ENCODE measurements around the gene HYAL2.
A peak's percentile ranks its signal among the peaks of the same experiment; 100 is the strongest.

The HYAL2 gene

DNA sequence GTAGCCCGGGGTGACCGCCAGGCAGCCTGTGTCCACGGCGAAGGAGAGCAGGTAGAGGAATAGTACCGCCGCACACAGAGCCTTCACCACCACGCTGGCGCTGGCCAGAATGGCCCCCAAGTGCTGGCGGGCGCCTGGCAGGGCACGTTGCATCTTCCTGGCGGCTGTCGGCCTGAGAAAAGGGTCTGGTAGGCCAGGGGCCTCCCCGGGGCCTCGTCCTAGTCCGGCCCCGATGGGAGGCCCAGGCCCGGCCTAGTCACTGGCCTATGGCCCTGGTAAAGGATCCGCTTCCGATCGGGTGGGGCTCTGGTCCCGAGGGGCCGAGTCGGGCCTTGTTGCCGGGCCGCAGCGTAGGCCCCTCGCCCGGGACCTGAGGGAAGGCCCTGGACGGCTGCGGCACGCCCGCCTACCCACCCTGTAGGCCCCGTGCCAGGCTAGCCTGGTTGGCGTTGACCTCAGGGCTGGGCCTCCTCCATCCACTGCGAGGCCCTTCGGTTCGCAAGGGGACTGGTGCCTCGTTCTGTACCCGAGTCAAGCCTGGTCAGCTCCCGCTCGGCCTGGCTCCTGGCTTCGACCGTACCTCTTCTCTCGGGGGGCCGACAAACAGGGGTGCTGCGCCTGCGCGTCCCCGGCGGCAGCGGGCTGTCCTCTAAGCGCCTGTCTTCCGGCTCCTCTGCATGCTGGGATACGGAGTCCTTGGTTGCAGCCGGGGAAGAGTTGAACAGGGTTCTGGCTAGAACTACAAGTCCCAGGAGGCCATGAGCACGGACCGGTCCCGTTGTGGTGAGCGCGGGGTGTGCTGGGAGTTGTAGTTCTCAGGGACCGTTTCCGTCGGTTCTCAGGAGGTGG lies 36.6 kb upstream of the HYAL2 start, which contains the start of gene TMEM115:
Gene TMEM115 (minus strand): TSS at position 611 of the 849 bp plus-strand sequence. CDS start 458 bp downstream, at position 153.
- no peaks in the 10 kb centered on the region for H3K27me3 ChIP-seq (ENCODE audit: control insufficient read depth in 5 of 5, insufficient read depth in 4 of 5, low read length in 5 of 5)

DNA sequence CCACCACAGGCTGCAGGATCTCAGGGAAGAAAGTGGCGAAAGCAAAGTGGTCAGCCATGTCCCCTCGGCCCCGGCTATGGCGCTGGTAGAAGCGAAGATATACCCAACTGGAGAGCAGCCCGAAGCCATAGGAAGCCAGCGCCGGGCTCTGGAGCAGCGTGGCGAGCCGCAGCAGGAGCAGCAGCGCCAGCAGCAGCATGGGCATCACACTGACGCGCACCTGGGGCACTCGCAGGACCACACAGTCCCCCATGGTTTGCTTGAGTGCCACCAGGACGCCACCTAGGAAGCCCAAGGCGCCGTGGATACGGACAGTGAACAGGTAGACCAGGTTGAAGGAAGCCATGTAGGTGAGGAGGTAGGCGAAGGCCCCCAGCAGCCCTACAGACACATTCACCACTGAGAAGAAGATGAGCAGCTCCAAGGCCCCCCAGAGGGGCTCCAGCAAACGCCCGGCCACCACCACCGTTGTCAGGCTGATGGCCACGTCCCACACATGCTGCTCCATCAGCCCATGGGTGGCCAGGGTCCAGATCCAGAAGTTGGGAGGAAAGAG lies 35.9 kb upstream of the HYAL2 start:
- no peaks in the 10 kb centered on the region for H3K27me3 ChIP-seq (ENCODE audit: control insufficient read depth in 5 of 5, insufficient read depth in 4 of 5, low read length in 5 of 5)
- peak overlapping the region; percentile 68 to 89 (median 81) for H3K4me3 ChIP-seq (ENCODE audit: low read depth in 1 of 5, low read length in 5 of 5)

More for the DNA sequence above, 36.6 kb upstream of the HYAL2 start, which contains the start of gene TMEM115:
- no peaks in the 10 kb centered on the region for H3K9me3 ChIP-seq (ENCODE audit: control insufficient read depth in 5 of 5, low read length in 5 of 5)
- H3K4me3 ChIP-seq (ENCODE audit: low read depth in 1 of 5, low read length in 5 of 5): peak within 1 kb of the TSS; percentile 58 to 89 (median 81)
- peak within 1 kb of the TSS; percentile 90 for H3K27ac ChIP-seq (ENCODE audit: low read depth, low read length)
- H3K4me1 ChIP-seq (ENCODE audit: control insufficient read depth in 5 of 5, insufficient read depth in 5 of 5, low read length in 5 of 5): peaks cover 26 to 44% (median 42%) of the 10 kb centered on the region in 5 donors
- peaks cover 0 to 33% (median 26%) of the 10 kb centered on the region in 5 donors for H3K36me3 ChIP-seq (ENCODE audit: control insufficient read depth in 5 of 5, insufficient read depth in 5 of 5, low read length in 5 of 5)
- H3K9ac ChIP-seq (ENCODE audit: low read length in 5 of 5): peak within 1 kb of the TSS; percentile 80 to 100 (median 97)

DNA sequence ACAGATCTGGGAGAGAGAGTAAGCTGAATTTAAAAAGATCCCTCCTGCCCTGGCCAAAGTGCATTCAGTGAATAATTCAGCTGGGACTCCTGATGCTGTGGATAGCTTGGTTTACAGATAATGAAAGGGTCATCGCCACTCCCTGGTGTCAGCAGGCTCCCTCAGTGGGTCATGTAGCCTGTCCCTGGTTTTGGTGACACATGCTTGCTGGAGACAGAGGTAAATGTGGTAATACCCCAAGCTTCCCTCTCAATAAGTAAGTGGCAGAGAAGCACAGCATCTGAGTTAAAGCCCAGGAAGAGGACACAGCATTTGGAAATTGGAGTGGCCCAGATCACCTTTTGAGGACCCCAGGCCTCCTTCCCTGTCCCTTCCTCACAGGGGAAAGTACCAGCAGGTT lies 34.9 kb upstream of the HYAL2 start:
- H3K36me3 ChIP-seq (ENCODE audit: control insufficient read depth in 5 of 5, insufficient read depth in 5 of 5, low read length in 5 of 5): peaks cover 0 to 47% (median 41%) of the 10 kb centered on the region in 5 donors
- peak overlapping the region; percentile 68 to 89 (median 81) for H3K4me3 ChIP-seq (ENCODE audit: low read depth in 1 of 5, low read length in 5 of 5)
- peak overlapping the region; percentile 80 to 100 (median 97) for H3K9ac ChIP-seq (ENCODE audit: low read length in 5 of 5)
- peak overlapping the region; percentile 90 for H3K27ac ChIP-seq (ENCODE audit: low read depth, low read length)
- H3K9me3 ChIP-seq (ENCODE audit: control insufficient read depth in 5 of 5, low read length in 5 of 5): no peaks in the 10 kb centered on the region
- no peaks in the 10 kb centered on the region for H3K27me3 ChIP-seq (ENCODE audit: control insufficient read depth in 5 of 5, insufficient read depth in 4 of 5, low read length in 5 of 5)
- H3K4me1 ChIP-seq (ENCODE audit: control insufficient read depth in 5 of 5, insufficient read depth in 5 of 5, low read length in 5 of 5): peaks cover 26 to 49% (median 42%) of the 10 kb centered on the region in 5 donors

More for the DNA sequence above, 35.9 kb upstream of the HYAL2 start:
- Histone ChIP-seq H3K9ac (ENCODE audit: low read length in 5 of 5) (peak overlapping the region; percentile 80 to 100 (median 97)), H3K36me3 (ENCODE audit: control insufficient read depth in 5 of 5, insufficient read depth in 5 of 5, low read length in 5 of 5) (peaks cover 0 to 40% (median 33%) of the 10 kb centered on the region in 5 donors), H3K9me3 (ENCODE audit: control insufficient read depth in 5 of 5, low read length in 5 of 5) (no peaks in the 10 kb centered on the region), H3K4me1 (ENCODE audit: control insufficient read depth in 5 of 5, insufficient read depth in 5 of 5, low read length in 5 of 5) (peaks cover 26 to 45% (median 42%) of the 10 kb centered on the region in 5 donors), H3K27ac (ENCODE audit: low read depth, low read length) (peak overlapping the region; percentile 90)

DNA sequence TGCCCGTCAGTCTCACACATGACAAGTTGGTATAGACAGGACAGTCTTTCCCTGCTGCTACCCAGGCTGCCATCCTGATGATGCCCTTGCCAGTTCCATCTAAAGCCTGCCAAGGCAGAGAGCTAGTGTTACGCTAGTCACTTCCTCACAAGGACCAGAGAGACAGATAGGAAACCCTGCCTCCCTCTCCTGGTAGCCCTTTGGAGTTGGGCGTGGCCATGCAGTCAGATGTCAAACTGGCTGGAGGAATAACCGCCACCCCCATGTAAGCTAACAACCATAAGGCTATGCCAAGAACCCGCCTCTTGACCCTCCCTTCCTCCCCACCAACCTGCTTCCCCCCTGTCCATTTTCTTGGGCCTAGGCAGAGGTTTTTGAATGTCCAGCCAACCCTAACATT lies 34.0 kb upstream of the HYAL2 start:
- Histone ChIP-seq H3K27me3 (ENCODE audit: control insufficient read depth in 5 of 5, insufficient read depth in 4 of 5, low read length in 5 of 5) (no peaks in the 10 kb centered on the region), H3K4me1 (ENCODE audit: control insufficient read depth in 5 of 5, insufficient read depth in 5 of 5, low read length in 5 of 5) (peaks cover 26 to 55% (median 46%) of the 10 kb centered on the region in 5 donors), H3K27ac (ENCODE audit: low read depth, low read length) (peak overlapping the region; percentile 35), H3K36me3 (ENCODE audit: control insufficient read depth in 5 of 5, insufficient read depth in 5 of 5, low read length in 5 of 5) (peaks cover 0 to 47% (median 41%) of the 10 kb centered on the region in 5 donors), H3K4me3 (ENCODE audit: low read depth in 1 of 5, low read length in 5 of 5) (peak overlapping the region; percentile 37 to 83 (median 68)), H3K9ac (ENCODE audit: low read length in 5 of 5) (peak overlapping the region; percentile 43 to 100 (median 65)), H3K9me3 (ENCODE audit: control insufficient read depth in 5 of 5, low read length in 5 of 5) (no peaks in the 10 kb centered on the region)

DNA sequence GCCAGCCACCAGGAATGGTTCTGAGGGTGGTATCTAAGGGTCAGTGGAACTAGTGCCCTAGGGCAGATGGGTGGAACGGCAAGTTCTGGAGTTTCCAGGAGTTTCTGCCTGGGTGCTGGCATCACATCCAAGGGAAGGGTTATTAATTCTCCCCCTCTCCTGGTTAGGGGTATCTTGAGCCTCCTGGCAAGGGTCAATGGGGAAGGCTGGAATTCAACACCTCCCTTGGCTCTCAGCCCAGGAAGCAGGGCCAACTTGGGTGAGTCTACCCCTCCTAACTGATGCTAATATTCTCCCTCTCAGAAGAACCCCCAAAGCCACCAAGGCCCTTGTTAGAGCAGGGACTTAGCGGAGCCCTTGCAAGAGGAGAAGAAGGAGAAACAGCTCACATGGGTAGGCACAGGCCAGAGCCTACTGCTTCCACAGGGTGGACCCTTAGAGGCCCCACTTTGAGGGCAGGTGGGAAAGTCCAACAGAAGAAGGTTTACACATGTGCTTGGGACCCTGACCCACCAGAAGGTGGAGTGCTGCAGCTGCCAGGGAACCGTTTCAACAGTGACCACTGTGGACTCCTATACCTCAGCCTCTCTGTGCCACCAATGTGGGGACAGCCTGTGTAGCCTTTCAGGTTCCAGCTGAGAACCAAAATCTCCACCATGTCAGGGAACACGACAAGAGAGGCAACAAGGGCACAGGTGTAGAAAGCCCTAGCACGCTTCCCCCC lies 33.4 kb upstream of the HYAL2 start:
- no peaks in the 10 kb centered on the region for H3K9me3 ChIP-seq (ENCODE audit: control insufficient read depth in 5 of 5, low read length in 5 of 5)
- peaks cover 0 to 47% (median 41%) of the 10 kb centered on the region in 5 donors for H3K36me3 ChIP-seq (ENCODE audit: control insufficient read depth in 5 of 5, insufficient read depth in 5 of 5, low read length in 5 of 5)
- H3K27me3 ChIP-seq (ENCODE audit: control insufficient read depth in 5 of 5, insufficient read depth in 4 of 5, low read length in 5 of 5): no peaks in the 10 kb centered on the region
- H3K9ac ChIP-seq (ENCODE audit: low read length in 5 of 5): peak overlapping the region; percentile 43 to 100 (median 65)
- peaks cover 31 to 60% (median 51%) of the 10 kb centered on the region in 5 donors for H3K4me1 ChIP-seq (ENCODE audit: control insufficient read depth in 5 of 5, insufficient read depth in 5 of 5, low read length in 5 of 5)
- peak overlapping the region; percentile 37 to 83 (median 68) for H3K4me3 ChIP-seq (ENCODE audit: low read depth in 1 of 5, low read length in 5 of 5)
- peak overlapping the region; percentile 35 for H3K27ac ChIP-seq (ENCODE audit: low read depth, low read length)

DNA sequence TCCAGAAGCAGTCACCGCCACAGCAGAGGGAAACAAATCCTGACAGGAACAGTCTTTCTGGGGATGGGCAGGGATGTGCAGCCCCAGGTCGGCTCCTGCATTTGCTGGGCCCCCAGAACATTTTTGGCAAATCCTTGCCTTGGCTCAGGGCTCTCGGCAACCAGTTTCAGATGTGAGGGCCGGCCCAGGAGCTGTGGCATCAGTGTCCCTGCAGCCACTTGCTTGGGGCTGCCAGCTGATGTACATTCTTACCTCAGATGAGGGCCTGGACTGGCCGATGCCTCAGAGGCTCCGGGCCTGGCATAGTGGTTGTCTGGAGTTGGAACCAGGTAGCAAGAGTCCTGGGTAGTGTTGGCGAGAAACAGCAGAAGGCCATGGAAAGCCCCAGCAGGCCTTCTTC lies 32.3 kb upstream of the HYAL2 start:
- H3K27ac ChIP-seq (ENCODE audit: low read depth, low read length): no peak overlapping the region
- H3K4me1 ChIP-seq (ENCODE audit: control insufficient read depth in 5 of 5, insufficient read depth in 5 of 5, low read length in 5 of 5): peaks cover 34 to 69% (median 60%) of the 10 kb centered on the region in 5 donors
- H3K36me3 ChIP-seq (ENCODE audit: control insufficient read depth in 5 of 5, insufficient read depth in 5 of 5, low read length in 5 of 5): peaks cover 0 to 47% (median 41%) of the 10 kb centered on the region in 5 donors
- H3K9ac ChIP-seq (ENCODE audit: low read length in 5 of 5): no peak overlapping the region
- H3K27me3 ChIP-seq (ENCODE audit: control insufficient read depth in 5 of 5, insufficient read depth in 4 of 5, low read length in 5 of 5): no peaks in the 10 kb centered on the region
- no peak overlapping the region for H3K4me3 ChIP-seq (ENCODE audit: low read depth in 1 of 5, low read length in 5 of 5)
- no peaks in the 10 kb centered on the region for H3K9me3 ChIP-seq (ENCODE audit: control insufficient read depth in 5 of 5, low read length in 5 of 5)

DNA sequence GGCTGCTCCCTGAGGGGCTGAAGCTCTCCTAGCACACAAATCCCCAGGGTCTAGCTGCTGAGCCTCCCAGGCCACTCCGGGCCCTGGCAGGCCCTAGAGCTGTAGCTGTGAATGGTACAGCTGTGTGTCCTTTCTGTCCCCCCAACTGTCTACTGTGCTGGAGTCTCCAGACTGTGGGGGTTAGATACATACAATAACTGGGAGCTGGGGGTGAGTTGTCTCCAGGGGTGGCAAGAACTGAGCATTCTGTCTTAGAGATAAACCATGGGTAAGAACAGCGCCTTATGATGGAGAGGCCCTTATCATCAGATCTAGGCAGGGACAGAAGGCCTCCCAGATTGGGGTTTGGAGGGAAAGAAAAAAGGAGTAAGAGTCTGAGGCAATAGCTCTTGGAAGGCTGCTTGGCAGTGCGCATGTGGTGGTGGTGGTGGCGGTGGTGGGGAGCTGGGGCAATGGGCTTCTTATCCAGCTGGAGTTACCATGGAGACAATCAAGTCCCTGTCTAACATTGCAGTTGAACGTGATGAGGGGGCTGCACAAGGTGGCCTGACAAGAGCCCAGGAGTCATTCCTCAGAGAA lies 31.7 kb upstream of the HYAL2 start:
- peaks cover 0 to 47% (median 41%) of the 10 kb centered on the region in 5 donors for H3K36me3 ChIP-seq (ENCODE audit: control insufficient read depth in 5 of 5, insufficient read depth in 5 of 5, low read length in 5 of 5)
- no peak overlapping the region for H3K9ac ChIP-seq (ENCODE audit: low read length in 5 of 5)
- H3K4me1 ChIP-seq (ENCODE audit: control insufficient read depth in 5 of 5, insufficient read depth in 5 of 5, low read length in 5 of 5): peaks cover 33 to 73% (median 65%) of the 10 kb centered on the region in 5 donors
- H3K27me3 ChIP-seq (ENCODE audit: control insufficient read depth in 5 of 5, insufficient read depth in 4 of 5, low read length in 5 of 5): no peaks in the 10 kb centered on the region
- no peaks in the 10 kb centered on the region for H3K9me3 ChIP-seq (ENCODE audit: control insufficient read depth in 5 of 5, low read length in 5 of 5)
- no peak overlapping the region for H3K4me3 ChIP-seq (ENCODE audit: low read depth in 1 of 5, low read length in 5 of 5)
- H3K27ac ChIP-seq (ENCODE audit: low read depth, low read length): no peak overlapping the region

DNA sequence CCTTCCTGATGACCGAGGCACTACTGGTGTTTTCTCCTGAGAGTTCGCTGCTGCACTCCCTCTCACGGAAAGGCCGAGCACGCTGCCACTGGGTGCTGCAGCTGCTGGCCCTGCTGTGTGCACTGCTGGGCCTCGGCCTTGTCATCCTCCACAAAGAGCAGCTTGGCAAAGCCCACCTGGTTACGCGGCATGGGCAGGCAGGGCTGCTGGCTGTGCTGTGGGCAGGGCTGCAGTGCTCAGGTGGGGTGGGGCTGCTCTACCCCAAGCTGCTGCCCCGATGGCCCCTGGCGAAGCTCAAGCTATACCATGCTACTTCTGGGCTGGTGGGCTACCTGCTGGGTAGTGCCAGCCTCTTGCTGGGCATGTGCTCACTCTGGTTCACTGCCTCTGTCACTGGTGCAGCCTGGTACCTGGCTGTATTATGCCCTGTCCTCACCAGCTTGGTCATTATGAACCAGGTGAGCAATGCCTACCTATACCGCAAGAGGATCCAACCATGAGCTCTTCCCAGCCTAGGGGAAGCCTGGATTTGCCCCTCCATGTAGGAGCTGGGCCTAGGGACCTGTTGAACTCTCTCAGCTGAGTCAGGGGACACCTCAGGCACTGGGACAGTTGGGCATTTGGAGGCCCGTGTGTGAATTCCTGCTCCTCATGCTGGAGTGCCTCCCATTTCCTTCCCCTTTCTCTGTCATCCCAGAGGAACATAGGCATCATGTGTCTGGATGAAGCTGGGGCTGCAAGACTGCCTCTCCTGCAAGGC lies 30.9 kb upstream of the HYAL2 start:
- peaks cover 0 to 51% (median 46%) of the 10 kb centered on the region in 5 donors for H3K36me3 ChIP-seq (ENCODE audit: control insufficient read depth in 5 of 5, insufficient read depth in 5 of 5, low read length in 5 of 5)
- peak overlapping the region in 1 of 5 donors; percentile 5 for H3K9ac ChIP-seq (ENCODE audit: low read length in 5 of 5)
- H3K27me3 ChIP-seq (ENCODE audit: control insufficient read depth in 5 of 5, insufficient read depth in 4 of 5, low read length in 5 of 5): no peaks in the 10 kb centered on the region
- H3K4me3 ChIP-seq (ENCODE audit: low read depth in 1 of 5, low read length in 5 of 5): no peak overlapping the region
- no peaks in the 10 kb centered on the region for H3K9me3 ChIP-seq (ENCODE audit: control insufficient read depth in 5 of 5, low read length in 5 of 5)
- peaks cover 33 to 68% (median 58%) of the 10 kb centered on the region in 5 donors for H3K4me1 ChIP-seq (ENCODE audit: control insufficient read depth in 5 of 5, insufficient read depth in 5 of 5, low read length in 5 of 5)
- H3K27ac ChIP-seq (ENCODE audit: low read depth, low read length): peak overlapping the region; percentile 16

DNA sequence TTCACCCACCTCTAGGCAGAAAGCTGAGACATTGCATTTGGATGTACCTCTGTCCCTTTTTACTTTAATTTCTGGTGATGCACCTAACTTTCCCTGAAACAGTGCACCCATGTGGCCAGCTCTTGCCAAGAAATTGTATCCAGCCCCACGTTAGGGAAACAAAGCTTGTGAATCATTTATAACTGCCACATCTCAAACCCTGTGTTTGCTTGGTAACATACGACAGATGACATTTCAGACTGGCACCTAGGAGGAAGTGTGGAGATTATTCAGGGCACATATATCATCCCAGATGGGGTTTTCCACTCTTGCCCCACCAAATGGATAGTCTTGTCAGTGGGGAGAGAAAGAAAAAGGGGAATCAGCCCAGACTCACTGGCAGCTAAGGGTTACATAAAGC lies 30.2 kb upstream of the HYAL2 start:
- Histone ChIP-seq H3K27ac (ENCODE audit: low read depth, low read length) (peak overlapping the region; percentile 16), H3K4me3 (ENCODE audit: low read depth in 1 of 5, low read length in 5 of 5) (no peak overlapping the region), H3K9me3 (ENCODE audit: control insufficient read depth in 5 of 5, low read length in 5 of 5) (no peaks in the 10 kb centered on the region), H3K36me3 (ENCODE audit: control insufficient read depth in 5 of 5, insufficient read depth in 5 of 5, low read length in 5 of 5) (peaks cover 0 to 53% (median 51%) of the 10 kb centered on the region in 5 donors), H3K9ac (ENCODE audit: low read length in 5 of 5) (no peak overlapping the region), H3K27me3 (ENCODE audit: control insufficient read depth in 5 of 5, insufficient read depth in 4 of 5, low read length in 5 of 5) (no peaks in the 10 kb centered on the region), H3K4me1 (ENCODE audit: control insufficient read depth in 5 of 5, insufficient read depth in 5 of 5, low read length in 5 of 5) (peaks cover 27 to 61% (median 52%) of the 10 kb centered on the region in 5 donors)
